SK-N-SH (cell line): ENCODE measurements around the gene PPP1R13L. TPM values are rescaled to one million over a fixed set of nuclear protein-coding genes. Genes with fewer than 3 reads are reported as not detected.

Source experiments
- CTCF ChIA-PET: fragments of 300-600, 350-600 bp; formaldehyde crosslinking; extraction: SDS; loops from one replicate; lab custom pipeline; 2021; lab: Yijun Ruan, JAX
- POLR2A ChIA-PET: fragments of 350-600 bp; sonication (Branson Sonifier 250); formaldehyde crosslinking; extraction: SDS; loops from one replicate; lab custom pipeline; 2020; ENCODE audit warnings: antibody characterized with exemption, inconsistent platforms; lab: Yijun Ruan, JAX
- DNase-seq: peaks from one replicate; pipeline ENCODE4 v3.0.0; 2012
- H2AFZ ChIP-seq: fragments of 200-600 bp; sonication (generic); 2 replicates; pipeline ENCODE4 v1.8.1; 2016; ENCODE audit warnings: antibody characterized with exemption, mild to moderate bottlenecking, low read depth
- H3F3A ChIP-seq: fragments of 200-600 bp; sonication (generic); replicated peaks from 2 replicates; pipeline ENCODE3; 2016; ENCODE audit warnings: antibody characterized with exemption, mild to moderate bottlenecking; ENCODE audit not compliant: insufficient read depth
- H3K27ac ChIP-seq, 2 experiments: fragments of 200-500 bp in 1 of 2; fragments of 200-600 bp in 1 of 2; sonication (Bioruptor generic) in 1 of 2; sonication (generic), shearing (Covaris generic) in 1 of 2; 2 replicates each; pipeline versions ENCODE4 v1.5.1 to v1.6.1; 2014 to 2016; ENCODE audit warnings: low read depth in 2 of 2, inconsistent platforms in 1 of 2, low read length in 1 of 2, mild to moderate bottlenecking in 1 of 2, mixed read lengths in 1 of 2
- H3K27me3 ChIP-seq: fragments of 200-600 bp; sonication (generic), shearing (Covaris generic); 2 replicates; pipeline ENCODE4 v1.6.1; 2016; ENCODE audit warnings: mixed run types; ENCODE audit not compliant: insufficient read depth
- H3K36me3 ChIP-seq, 2 experiments: fragments of 200-500 bp in 1 of 2; fragments of 200-600 bp in 1 of 2; sonication (Bioruptor generic) in 1 of 2; sonication (generic) in 1 of 2; replicated peaks in 1 of 2; 2 replicates each; pipeline versions ENCODE3 to v1.5.1; 2014 to 2016; ENCODE audit warnings: low read length in 1 of 2, mild to moderate bottlenecking in 1 of 2; ENCODE audit not compliant: insufficient read depth in 2 of 2, control insufficient read depth in 1 of 2
- H3K4me1 ChIP-seq, 2 experiments: fragments of 200-500 bp in 1 of 2; fragments of 200-600 bp in 1 of 2; sonication (Bioruptor generic) in 1 of 2; sonication (generic), shearing (Covaris generic) in 1 of 2; 2 replicates each; pipeline versions ENCODE4 v1.5.1 to v1.6.1; 2014 to 2016; ENCODE audit warnings: low read depth in 1 of 2, low read length in 1 of 2, mixed run types in 1 of 2; ENCODE audit not compliant: insufficient read depth in 2 of 2, control insufficient read depth in 1 of 2
- H3K4me2 ChIP-seq: fragments of 200-600 bp; sonication (generic), shearing (Covaris generic); 2 replicates; pipeline ENCODE4 v1.6.1; 2017; ENCODE audit warnings: mixed run types
- H3K4me3 ChIP-seq, 2 experiments: fragments of 200-500 bp in 1 of 2; fragments of 200-600 bp in 1 of 2; sonication (Bioruptor generic) in 1 of 2; sonication (generic), shearing (Covaris generic) in 1 of 2; 2 replicates each; pipeline versions ENCODE4 v1.5.1 to v1.8.1; 2014 to 2016; ENCODE audit warnings: low read depth in 2 of 2, inconsistent platforms in 1 of 2, low read length in 1 of 2, mild to moderate bottlenecking in 1 of 2, mixed read lengths in 1 of 2, moderate library complexity in 1 of 2
- H3K79me2 ChIP-seq: fragments of 200-600 bp; sonication (generic); 2 replicates; pipeline ENCODE4 v1.8.1; 2017; ENCODE audit warnings: mild to moderate bottlenecking; ENCODE audit not compliant: insufficient read depth
- H3K9ac ChIP-seq: fragments of 200-600 bp; sonication (generic); 2 replicates; pipeline ENCODE4 v1.6.1; 2017; ENCODE audit warnings: mixed run types
- H3K9me2 ChIP-seq: fragments of 200-600 bp; sonication (generic); 2 replicates; pipeline ENCODE4 v1.6.1; 2017; ENCODE audit warnings: mixed run types
- H3K9me3 ChIP-seq: fragments of 200-600 bp; sonication (generic); 2 replicates; pipeline ENCODE4 v1.6.1; 2017; ENCODE audit warnings: mixed run types, mild to moderate bottlenecking, moderate library complexity
- H4K20me1 ChIP-seq: fragments of 200-600 bp; sonication (generic); 2 replicates; pipeline ENCODE4 v1.6.1; 2017; ENCODE audit warnings: mild to moderate bottlenecking, mixed run types; ENCODE audit not compliant: insufficient read depth
- CHD2 ChIP-seq: fragments of 150-350 bp; IDR thresholded peaks from 2 replicates; pipeline ENCODE4 v1.6.1; 2018; ENCODE audit warnings: low read length; ENCODE audit not compliant: partially characterized antibody
- EZH2phosphoT487 ChIP-seq: fragments of 200-600 bp; sonication (generic); IDR thresholded peaks from 2 replicates; pipeline ENCODE4 v1.6.1; 2017; ENCODE audit warnings: low read depth, mixed run types, mild to moderate bottlenecking, antibody characterized with exemption, moderate library complexity, borderline replicate concordance
- FOSL2 ChIP-seq: IDR thresholded peaks from 2 replicates; pipeline ENCODE4 v1.4.0; 2012; ENCODE audit warnings: low read depth, mild to moderate bottlenecking, moderate library complexity, borderline replicate concordance
- FOXJ3 ChIP-seq: sonication (generic); formaldehyde crosslinking; IDR thresholded peaks from 2 replicates; pipeline ENCODE4 v1.5.1; 2020; ENCODE audit warnings: mild to moderate bottlenecking, missing genetic modification reagents
- GABPA ChIP-seq: IDR thresholded peaks from 2 replicates; pipeline ENCODE4 v1.4.0; 2012; ENCODE audit warnings: low read depth, mild to moderate bottlenecking
- GATA2 ChIP-seq: sonication (generic); formaldehyde crosslinking; IDR thresholded peaks from 2 replicates; pipeline ENCODE4 v1.5.0; 2020; ENCODE audit warnings: mild to moderate bottlenecking, missing genetic modification reagents
- MEF2A ChIP-seq: IDR thresholded peaks from 2 replicates; pipeline ENCODE4 v1.4.0; 2012; ENCODE audit warnings: low read depth, borderline replicate concordance
- NRF1 ChIP-seq: IDR thresholded peaks from 2 replicates; pipeline ENCODE4 v1.6.1; 2012; ENCODE audit warnings: low read depth, mild to moderate bottlenecking, low read length
- RAD21 ChIP-seq: IDR thresholded peaks from 2 replicates; pipeline ENCODE4 v1.6.1; 2012; ENCODE audit warnings: mild to moderate bottlenecking, low read length
- RCOR1 ChIP-seq: fragments of 150-350 bp; IDR thresholded peaks from 2 replicates; pipeline ENCODE4 v1.6.1; 2017; ENCODE audit warnings: antibody characterized with exemption, low read length
- SIN3A ChIP-seq: IDR thresholded peaks from 2 replicates; pipeline ENCODE4 v1.6.1; 2012; ENCODE audit warnings: low read depth, mild to moderate bottlenecking, low read length, moderate library complexity, borderline replicate concordance
- TCF12 ChIP-seq: IDR thresholded peaks from 2 replicates; pipeline ENCODE4 v1.4.0; 2012
- WGBS: methylation state at CpG from one replicate; pipeline ENCODE4 v1.1.6; 2017; ENCODE audit warnings: low lambda C conversion rate; 5-methylcytosine and 5-hydroxymethylcytosine counted together
- polyA plus RNA-seq, 3 experiments: library from polyadenylated mRNA; depleted of rRNA; stranded (reverse); fragments of >200 nt; gene quantifications; 2 replicates each; pipeline ENCODE4 v1.2.3, GENCODE V29; 2012
- TF ChIP-seq, protein P1 (sequence below): IDR thresholded peaks from 2 replicates; pipeline ENCODE4 v1.4.0; 2012; ENCODE audit warnings: low read depth
- TF ChIP-seq, protein P2 (sequence below): IDR thresholded peaks from 2 replicates; pipeline ENCODE4; 2012
- TF ChIP-seq, protein P3 (sequence below): fragments of 150-350 bp; IDR thresholded peaks from 2 replicates; pipeline ENCODE4 v1.6.1; 2017; ENCODE audit warnings: antibody characterized with exemption, low read length, low read depth, borderline replicate concordance
- TF ChIP-seq, protein P4 (sequence below): IDR thresholded peaks from 2 replicates; pipeline ENCODE4 v1.4.0; 2012; ENCODE audit warnings: low read depth, borderline replicate concordance

PPP1R13L gene, protein sequence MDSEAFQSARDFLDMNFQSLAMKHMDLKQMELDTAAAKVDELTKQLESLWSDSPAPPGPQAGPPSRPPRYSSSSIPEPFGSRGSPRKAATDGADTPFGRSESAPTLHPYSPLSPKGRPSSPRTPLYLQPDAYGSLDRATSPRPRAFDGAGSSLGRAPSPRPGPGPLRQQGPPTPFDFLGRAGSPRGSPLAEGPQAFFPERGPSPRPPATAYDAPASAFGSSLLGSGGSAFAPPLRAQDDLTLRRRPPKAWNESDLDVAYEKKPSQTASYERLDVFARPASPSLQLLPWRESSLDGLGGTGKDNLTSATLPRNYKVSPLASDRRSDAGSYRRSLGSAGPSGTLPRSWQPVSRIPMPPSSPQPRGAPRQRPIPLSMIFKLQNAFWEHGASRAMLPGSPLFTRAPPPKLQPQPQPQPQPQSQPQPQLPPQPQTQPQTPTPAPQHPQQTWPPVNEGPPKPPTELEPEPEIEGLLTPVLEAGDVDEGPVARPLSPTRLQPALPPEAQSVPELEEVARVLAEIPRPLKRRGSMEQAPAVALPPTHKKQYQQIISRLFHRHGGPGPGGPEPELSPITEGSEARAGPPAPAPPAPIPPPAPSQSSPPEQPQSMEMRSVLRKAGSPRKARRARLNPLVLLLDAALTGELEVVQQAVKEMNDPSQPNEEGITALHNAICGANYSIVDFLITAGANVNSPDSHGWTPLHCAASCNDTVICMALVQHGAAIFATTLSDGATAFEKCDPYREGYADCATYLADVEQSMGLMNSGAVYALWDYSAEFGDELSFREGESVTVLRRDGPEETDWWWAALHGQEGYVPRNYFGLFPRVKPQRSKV
- 11.6 and 18.0 TPM in 2 replicates for polyA plus RNA-seq (2012; rRNA removed)
- polyA plus RNA-seq (2012; cell fraction: cytosol; rRNA removed), result 9.2 and 15.9 TPM in 2 replicates
- 61.7 and 79.7 TPM in 2 replicates for polyA plus RNA-seq (2012; cell fraction: nucleus; rRNA removed)

DNA sequence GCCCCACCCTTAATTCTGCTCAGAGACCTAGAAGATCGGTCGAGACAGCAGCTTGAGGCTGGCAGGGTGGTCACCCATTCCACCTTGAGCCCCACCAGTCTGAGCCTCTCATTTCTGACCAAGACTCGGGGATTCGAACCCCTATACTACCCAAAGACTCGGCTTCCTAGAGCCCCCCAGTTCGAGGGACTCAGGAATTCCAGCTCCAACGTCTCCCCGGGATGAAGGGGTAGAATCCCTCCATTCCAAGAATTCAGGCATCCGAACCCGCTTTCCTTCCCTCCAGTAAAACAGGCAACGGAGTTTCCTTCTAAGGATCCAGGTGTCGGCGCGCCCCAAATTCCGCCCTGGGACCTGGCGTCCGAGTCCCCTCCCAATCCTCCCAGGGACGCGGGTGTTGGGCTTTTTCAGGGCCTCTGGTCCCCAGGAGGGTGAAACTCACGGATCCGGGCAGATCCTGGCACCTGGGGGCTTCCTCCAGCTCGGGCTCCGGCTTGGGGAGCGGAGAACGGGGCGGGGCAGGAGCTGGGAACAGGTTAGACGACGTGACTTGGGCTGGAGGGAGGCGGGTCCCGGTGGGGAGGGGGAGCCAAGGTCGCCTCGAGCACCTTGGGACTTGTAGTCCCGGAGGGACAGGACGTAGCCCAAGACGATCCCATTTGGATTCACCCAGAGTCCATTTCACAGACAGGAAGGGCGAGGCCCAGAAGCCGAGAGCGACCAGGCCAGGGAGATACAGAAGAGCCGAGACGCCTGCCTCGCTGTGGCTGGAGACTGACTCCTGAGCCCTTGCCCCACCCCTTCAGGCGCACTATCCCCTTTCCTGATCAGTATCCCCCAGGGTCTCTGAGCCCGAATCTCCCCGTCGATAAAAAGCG is at the start of gene PPP1R13L:
Gene PPP1R13L (minus strand): TSS at position 513 of the 878 bp plus-strand sequence. CDS start 6,751 bp downstream, outside the sequence.
- peak within 1 kb of the TSS; percentile 97 for H3K9ac ChIP-seq
- DNase-seq, result peak; percentile 92
- peak within 1 kb of the TSS; percentile 96 to 98 for H3K27ac ChIP-seq
- no peaks in the 10 kb centered on the region for H3K9me3 ChIP-seq
- peaks cover 7% of the 10 kb centered on the region for H3F3A ChIP-seq
- ChIA-PET POLR2A (interaction anchor here (1.2 kb wide), 1 partner anchor 64 kb away, joined by 3 read pairs; no protein-coding TSS in a partner anchor), CTCF (interaction anchor here (1.1 to 3.9 kb wide), 6 partner anchors 10 to 81 kb away, joined by 3 to 19 read pairs (median 4); partner anchors contain the start of gene ERCC2)
- 3% methylated on average over 20 of the region's 46 CpGs for WGBS
- peak within 1 kb of the TSS; percentile 82 for H2AFZ ChIP-seq
- H3K4me1 ChIP-seq, result peaks cover 16 to 26% of the 10 kb centered on the region in 2 experiments; a peak in 3 of 4 replicates
- no peaks in the 10 kb centered on the region for H4K20me1 ChIP-seq
- peaks cover under 1 to 2% of the 10 kb centered on the region in 2 experiments for H3K36me3 ChIP-seq
- no peaks in the 10 kb centered on the region for H3K9me2 ChIP-seq
- H3K4me3 ChIP-seq, result peak within 1 kb of the TSS; percentile 87 to 97
- H3K79me2 ChIP-seq, result peaks cover 71% of the 10 kb centered on the region
- H3K27me3 ChIP-seq, result no peaks in the 10 kb centered on the region
- TF ChIP-seq TCF12 (no peak), RCOR1 (peak; percentile 60), NRF1 (no peak)
- TF ChIP-seq, protein P1, sequence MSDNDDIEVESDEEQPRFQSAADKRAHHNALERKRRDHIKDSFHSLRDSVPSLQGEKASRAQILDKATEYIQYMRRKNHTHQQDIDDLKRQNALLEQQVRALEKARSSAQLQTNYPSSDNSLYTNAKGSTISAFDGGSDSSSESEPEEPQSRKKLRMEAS, result peak; percentile 45; the same call in 1 of the 2 replicates
- H3K4me2 ChIP-seq, result peak within 1 kb of the TSS; percentile 88

DNA sequence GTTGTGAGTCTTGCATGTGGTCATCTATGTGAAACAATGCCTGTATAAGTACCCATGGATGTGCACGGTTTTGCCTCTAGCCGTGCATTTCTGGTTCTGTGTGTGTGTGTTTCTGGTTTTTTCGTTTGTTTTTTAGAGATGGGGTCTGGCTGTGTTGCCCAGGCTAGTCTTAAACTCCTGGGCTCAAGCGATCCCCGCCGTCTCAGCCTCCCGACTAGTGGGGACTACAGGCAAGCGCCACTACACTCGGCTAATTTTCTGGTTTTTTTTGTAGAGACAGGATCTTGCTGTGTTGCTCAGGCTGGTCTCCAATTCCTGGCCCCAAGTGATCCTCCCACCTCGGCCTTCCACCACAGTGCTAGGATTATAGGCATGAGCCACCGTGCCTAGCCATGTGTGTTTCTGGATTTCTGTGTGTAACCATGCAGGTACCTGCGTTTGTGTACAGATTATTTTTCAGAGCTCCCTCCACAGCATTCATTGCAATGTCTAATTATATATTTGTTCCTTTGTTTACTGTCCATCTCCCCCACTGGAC is 47.0 kb upstream of the PPP1R13L start:
- Histone ChIP-seq H3F3A (peaks cover 20% of the 10 kb centered on the region), H3K9me2 (no peaks in the 10 kb centered on the region), H3K4me3 (no peak overlapping the region), H3K79me2 (no peaks in the 10 kb centered on the region), H3K9ac (no peak overlapping the region), H3K27ac (peak overlapping the region in 1 of 2 experiments; percentile 82; a peak in 1 of 4 replicates), H3K9me3 (no peaks in the 10 kb centered on the region), H3K36me3 (no peaks in the 10 kb centered on the region), H3K4me1 (peaks cover 12 to 20% of the 10 kb centered on the region in 2 experiments; a peak in 2 of 4 replicates), H4K20me1 (no peaks in the 10 kb centered on the region), H2AFZ (no peak overlapping the region), H3K27me3 (no peaks in the 10 kb centered on the region), H3K4me2 (no peak overlapping the region)
- POLR2A ChIA-PET, result no interaction called here
- WGBS, result 76% methylated on average over 12 of the region's 12 CpGs
- DNase-seq, result no peak
- CTCF ChIA-PET, result interaction anchor here (1.0 to 5.2 kb wide), 4 partner anchors 12 to 27 kb away, joined by 3 to 27 read pairs (median 5); partner anchors contain the start of gene FOSB
- TF ChIP-seq GATA2 (CRISPR knock-in tag), result no peak
- TF ChIP-seq, protein P2, sequence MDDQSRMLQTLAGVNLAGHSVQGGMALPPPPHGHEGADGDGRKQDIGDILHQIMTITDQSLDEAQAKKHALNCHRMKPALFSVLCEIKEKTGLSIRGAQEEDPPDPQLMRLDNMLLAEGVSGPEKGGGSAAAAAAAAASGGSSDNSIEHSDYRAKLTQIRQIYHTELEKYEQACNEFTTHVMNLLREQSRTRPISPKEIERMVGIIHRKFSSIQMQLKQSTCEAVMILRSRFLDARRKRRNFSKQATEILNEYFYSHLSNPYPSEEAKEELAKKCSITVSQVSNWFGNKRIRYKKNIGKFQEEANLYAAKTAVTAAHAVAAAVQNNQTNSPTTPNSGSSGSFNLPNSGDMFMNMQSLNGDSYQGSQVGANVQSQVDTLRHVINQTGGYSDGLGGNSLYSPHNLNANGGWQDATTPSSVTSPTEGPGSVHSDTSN, result no peak
- no peak for TF ChIP-seq MEF2A
- TF ChIP-seq, protein P3, sequence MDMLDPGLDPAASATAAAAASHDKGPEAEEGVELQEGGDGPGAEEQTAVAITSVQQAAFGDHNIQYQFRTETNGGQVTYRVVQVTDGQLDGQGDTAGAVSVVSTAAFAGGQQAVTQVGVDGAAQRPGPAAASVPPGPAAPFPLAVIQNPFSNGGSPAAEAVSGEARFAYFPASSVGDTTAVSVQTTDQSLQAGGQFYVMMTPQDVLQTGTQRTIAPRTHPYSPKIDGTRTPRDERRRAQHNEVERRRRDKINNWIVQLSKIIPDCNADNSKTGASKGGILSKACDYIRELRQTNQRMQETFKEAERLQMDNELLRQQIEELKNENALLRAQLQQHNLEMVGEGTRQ, result no peak
- TF ChIP-seq GABPA, result no peak
- TF ChIP-seq EZH2phosphoT487, result no peak
- TF ChIP-seq CHD2, result no peak
- no peak for TF ChIP-seq SIN3A
- no peak for TF ChIP-seq RAD21
- TF ChIP-seq, protein P1, result no peak
- TF ChIP-seq FOXJ3 (CRISPR knock-in tag), result no peak
- no peak for TF ChIP-seq FOSL2
- TF ChIP-seq, protein P4, sequence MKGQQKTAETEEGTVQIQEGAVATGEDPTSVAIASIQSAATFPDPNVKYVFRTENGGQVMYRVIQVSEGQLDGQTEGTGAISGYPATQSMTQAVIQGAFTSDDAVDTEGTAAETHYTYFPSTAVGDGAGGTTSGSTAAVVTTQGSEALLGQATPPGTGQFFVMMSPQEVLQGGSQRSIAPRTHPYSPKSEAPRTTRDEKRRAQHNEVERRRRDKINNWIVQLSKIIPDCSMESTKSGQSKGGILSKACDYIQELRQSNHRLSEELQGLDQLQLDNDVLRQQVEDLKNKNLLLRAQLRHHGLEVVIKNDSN, result no peak
- no peak for TF ChIP-seq RCOR1
